IMR-90 (cell line): ENCODE results near the gene SAMD11. TPM values are rescaled to one million over a fixed set of nuclear protein-coding genes. Genes with fewer than 3 reads are reported as not detected.
"Not testable (repeated sequence)": the region's sequence is repeated elsewhere in the genome, so short reads cannot be mapped to it uniquely, and the experiment has no call there.

Source experiments
- ATAC-seq: fragments of 200-7000 bp; cut with Tn5 transposase; 2 replicates; pipeline ENCODE4 v1.9.1; 2020; ENCODE audit warnings: low read depth, mild to moderate bottlenecking, moderate library complexity
- BruUV-seq: library from RNA; stranded (reverse); fragments of 400-500 nt; replicated peaks from 2 replicates; lab custom pipeline; 2021; lab: Mats Ljungman, UMichigan
- CTCF ChIA-PET: fragments of 300-600 bp; formaldehyde crosslinking; extraction: SDS; loops from one replicate; lab custom pipeline; 2021; ENCODE audit warnings: antibody characterized with exemption; lab: Yijun Ruan, JAX
- POLR2A ChIA-PET: fragments of 300-600 bp; sonication (Branson Sonifier 250); formaldehyde crosslinking; loops from one replicate; lab custom pipeline; 2022; ENCODE audit warnings: antibody characterized with exemption; ENCODE audit not compliant: unreplicated experiment; lab: Charles Lee
- DNase-seq: peaks from one replicate; pipeline ENCODE4 v3.0.0; 2013
- H2AFZ ChIP-seq: replicated peaks from 2 replicates; pipeline ENCODE3; 2013; ENCODE audit warnings: low read length, mild to moderate bottlenecking; ENCODE audit not compliant: poor library complexity
- H2AK5ac ChIP-seq: 2 replicates; pipeline ENCODE4 v1.6.1; 2013; ENCODE audit warnings: low read depth, low read length, inconsistent platforms
- H2AK9ac ChIP-seq: replicated peaks from 2 replicates; pipeline ENCODE3; 2013; ENCODE audit warnings: mild to moderate bottlenecking, low read depth, low read length, moderate library complexity; ENCODE audit not compliant: poor library complexity
- H2BK120ac ChIP-seq: 2 replicates; pipeline ENCODE4 v1.6.1; 2013; ENCODE audit warnings: low read depth, low read length, inconsistent platforms
- H2BK15ac ChIP-seq: 3 replicates; pipeline ENCODE4 v1.6.1; 2013; ENCODE audit warnings: low read depth, low read length, inconsistent platforms
- H2BK20ac ChIP-seq: 2 replicates; pipeline ENCODE4 v1.6.1; 2013; ENCODE audit warnings: low read depth, mild to moderate bottlenecking, inconsistent platforms, low read length, moderate library complexity
- H2BK5ac ChIP-seq: 2 replicates; pipeline ENCODE4 v1.6.1; 2013; ENCODE audit warnings: mild to moderate bottlenecking, low read depth, low read length, inconsistent platforms; ENCODE audit not compliant: poor library complexity, severe bottlenecking
- H3K14ac ChIP-seq: replicated peaks from 2 replicates; pipeline ENCODE4 v1.6.1; 2013; ENCODE audit warnings: low read depth, low read length, inconsistent platforms
- H3K18ac ChIP-seq: 2 replicates; pipeline ENCODE4 v1.6.1; 2013; ENCODE audit warnings: low read depth, low read length, control low read depth
- H3K23ac ChIP-seq: 2 replicates; pipeline ENCODE4 v1.6.1; 2013; ENCODE audit warnings: low read depth, low read length, inconsistent platforms
- H3K27ac ChIP-seq: 2 replicates; pipeline ENCODE4 v1.5.1; 2013; ENCODE audit warnings: mild to moderate bottlenecking, control low read depth, low read length; ENCODE audit not compliant: insufficient read depth
- H3K27me3 ChIP-seq: 2 replicates; pipeline ENCODE4 v1.6.1; 2013; ENCODE audit warnings: low read length; ENCODE audit not compliant: control insufficient read depth, insufficient read depth
- H3K36me3 ChIP-seq: 2 replicates; pipeline ENCODE4 v1.6.1; 2013; ENCODE audit warnings: low read length, mixed read lengths; ENCODE audit not compliant: control insufficient read depth, insufficient read depth
- H3K4ac ChIP-seq: 2 replicates; pipeline ENCODE4 v1.6.1; 2013; ENCODE audit warnings: low read depth, low read length, inconsistent platforms
- H3K4me1 ChIP-seq: 2 replicates; pipeline ENCODE4 v1.6.1; 2013; ENCODE audit warnings: low read length, mixed read lengths; ENCODE audit not compliant: control insufficient read depth, insufficient read depth
- H3K4me2 ChIP-seq: 2 replicates; pipeline ENCODE4 v1.6.1; 2013; ENCODE audit warnings: low read depth, mild to moderate bottlenecking, control low read depth, low read length, moderate library complexity
- H3K4me3 ChIP-seq: 2 replicates; pipeline ENCODE4 v1.5.1; 2013; ENCODE audit warnings: low read depth, mild to moderate bottlenecking, control low read depth, low read length, moderate library complexity; ENCODE audit not compliant: insufficient read depth
- H3K56ac ChIP-seq: 2 replicates; pipeline ENCODE4 v1.6.1; 2013; ENCODE audit warnings: low read length, inconsistent platforms; ENCODE audit not compliant: insufficient read depth; ENCODE audit errors: extremely low read depth
- H3K79me1 ChIP-seq, 2 experiments: 2 replicates each; pipeline ENCODE4 v1.6.1; 2013; ENCODE audit warnings: low read length in 2 of 2, inconsistent platforms in 1 of 2, low read depth in 1 of 2
- H3K9ac ChIP-seq: 2 replicates; pipeline ENCODE4 v1.6.1; 2013; ENCODE audit warnings: low read depth, low read length, control low read depth
- H3K9me1 ChIP-seq: 2 replicates; pipeline ENCODE4 v1.6.1; 2013; ENCODE audit warnings: low read length, inconsistent platforms; ENCODE audit not compliant: insufficient read depth
- H3K9me3 ChIP-seq: 2 replicates; pipeline ENCODE4 v1.6.1; 2013; ENCODE audit warnings: low read length; ENCODE audit not compliant: control insufficient read depth, insufficient read depth
- H4K20me1 ChIP-seq: 2 replicates; pipeline ENCODE4 v1.6.1; 2013; ENCODE audit warnings: low read length, inconsistent platforms; ENCODE audit not compliant: insufficient read depth
- H4K5ac ChIP-seq: 2 replicates; pipeline ENCODE4 v1.6.1; 2013; ENCODE audit warnings: mild to moderate bottlenecking, low read depth, low read length, control low read depth
- H4K8ac ChIP-seq, 2 experiments: 2 replicates each; pipeline ENCODE4 v1.6.1; 2013; ENCODE audit warnings: low read depth in 2 of 2, low read length in 2 of 2, control low read depth in 1 of 2, inconsistent platforms in 1 of 2
- H4K91ac ChIP-seq: 2 replicates; pipeline ENCODE4 v1.6.1; 2013; ENCODE audit warnings: low read depth, low read length, inconsistent platforms; ENCODE audit not compliant: insufficient read depth
- WGBS, 2 experiments: methylation state at CpG; one replicate each; pipeline versions ENCODE4 v1.1.5 to v1.1.7; 2013; ENCODE audit warnings: missing lambda C conversion rate in 2 of 2; ENCODE audit not compliant: insufficient read length in 1 of 2; ENCODE audit errors: extremely low coverage in 2 of 2; 5-methylcytosine and 5-hydroxymethylcytosine counted together
- dilution Hi-C: fragments of 300-500 bp; cut with HindIII; formaldehyde crosslinking; loops from one replicate; pipeline ENCODE4 v1.14.3; 2018; ENCODE audit warnings: low sequenced_read_pairs; ENCODE audit not compliant: unreplicated experiment
- in situ Hi-C: fragments of 300-500 bp; cut with MboI; formaldehyde crosslinking; loops from 3 replicates; pipeline ENCODE4 v1.14.3; 2019; ENCODE audit warnings: low sequenced_read_pairs, inconsistent platforms, mixed read lengths
- intact Hi-C: fragments of 100-400 bp; cut with micrococcal nuclease; formaldehyde crosslinking; loops from 2 replicates; pipeline ENCODE4 v1.10.0; 2022
- polyA plus RNA-seq, 3 experiments: library from polyadenylated mRNA; depleted of rRNA; stranded (reverse); fragments of >200 nt; gene quantifications; 2 replicates each; pipeline ENCODE4 v1.2.3, GENCODE V29; 2012; ENCODE audit warnings: low replicate concordance in 1 of 3
- total RNA-seq: library from RNA; depleted of rRNA; stranded (reverse); fragments of >200 nt; gene quantifications from 2 replicates; pipeline ENCODE4 v1.2.3, GENCODE V29; 2012

SAMD11 gene
- total and polyA plus RNA-seq, 2 of the 4 experiments (the other 2 are of a cell fraction), result 5.9 to 22.9 TPM

GRCh38 chr1:876428-877208 lies 47.1 kb upstream of the SAMD11 start:
- intact Hi-C loops, H4K91ac ChIP-seq, H2AK9ac ChIP-seq, H3K18ac ChIP-seq, H3K56ac ChIP-seq, DNase-seq, H4K5ac ChIP-seq, BruUV-seq, H2BK5ac ChIP-seq, H3K9me1 ChIP-seq, in situ Hi-C loops, H3K9ac ChIP-seq, POLR2A ChIA-PET, H3K4me2 ChIP-seq, H2BK15ac ChIP-seq, ATAC-seq, H3K23ac ChIP-seq, H4K8ac ChIP-seq, H3K9me3 ChIP-seq, H3K4me3 ChIP-seq, H3K79me1 ChIP-seq, dilution Hi-C loops, H3K4me1 ChIP-seq, H2BK20ac ChIP-seq, H3K14ac ChIP-seq, H2AFZ ChIP-seq, H4K20me1 ChIP-seq, H2BK120ac ChIP-seq, H2AK5ac ChIP-seq, H3K27ac ChIP-seq, H3K36me3 ChIP-seq, H3K4ac ChIP-seq: not testable (repeated sequence)
- peaks cover 25% of the 10 kb centered on the region for H3K27me3 ChIP-seq
- 41% methylated on average over 5 of the region's 8 CpGs; no CpG with 5 or more reads in 1 of the 2 experiments for WGBS, 2 experiments
- CTCF ChIA-PET, result interaction anchor here (0.9 kb wide), 1 partner anchor 16 kb away, joined by 3 read pairs; no protein-coding TSS in a partner anchor

GRCh38 chr1:877209-877986 lies 46.3 kb upstream of the SAMD11 start:
- H3K36me3 ChIP-seq, H4K5ac ChIP-seq, H4K91ac ChIP-seq, in situ Hi-C loops, H2AK5ac ChIP-seq, H3K14ac ChIP-seq, H2BK120ac ChIP-seq, H3K9me3 ChIP-seq, H2BK20ac ChIP-seq, BruUV-seq, H3K9ac ChIP-seq, H3K4me2 ChIP-seq, DNase-seq, H3K4me3 ChIP-seq, H3K4ac ChIP-seq, H4K20me1 ChIP-seq, H2BK15ac ChIP-seq, H2BK5ac ChIP-seq, H3K4me1 ChIP-seq, H2AK9ac ChIP-seq, H3K79me1 ChIP-seq, H3K23ac ChIP-seq, H4K8ac ChIP-seq, H3K9me1 ChIP-seq, H2AFZ ChIP-seq, intact Hi-C loops, ATAC-seq, H3K18ac ChIP-seq, POLR2A ChIA-PET, H3K56ac ChIP-seq, dilution Hi-C loops, H3K27ac ChIP-seq: not testable (repeated sequence)
- H3K27me3 ChIP-seq, result peaks cover 28% of the 10 kb centered on the region
- CTCF ChIA-PET, result interaction anchor here (0.9 kb wide), 1 partner anchor 15 kb away, joined by 3 read pairs; no protein-coding TSS in a partner anchor
- WGBS, 2 experiments, result 20% methylated on average over 1 of the region's 5 CpGs; no CpG with 5 or more reads in 1 of the 2 experiments
